Stimulated activated CD4-positive, alpha-beta T cell treated with anti-CD3 and anti-CD28 coated beads, Interleukin-15, amount 100 ng/mL, for 24 hours (primary cell): ENCODE measurements around the gene ADRA1B.

Source experiments
- DNase-seq: peaks from one replicate; pipeline ENCODE4 v3.0.0-alpha.2; 2020

The ADRA1B gene

GRCh38 chr5:159915904-159916840, at the start of gene ADRA1B:
TSS of gene ADRA1B (plus strand) at chr5:159916482. CDS start at chr5:159916906, 424 bp downstream.
- DNase-seq: peak; percentile 71

GRCh38 chr5:159873680-159874079, 42.6 kb upstream of the ADRA1B start:
- no peak for DNase-seq

- no peak for DNase-seq
These were observed 42.0 kb upstream of the ADRA1B start for GRCh38 chr5:159874263-159874662.

GRCh38 chr5:159877016-159877415, 39.3 kb upstream of the ADRA1B start:
- DNase-seq: no peak

- no peak for DNase-seq
These were observed 38.3 kb upstream of the ADRA1B start for GRCh38 chr5:159877894-159878448.

GRCh38 chr5:159878988-159879471, 37.3 kb upstream of the ADRA1B start:
- no peak for DNase-seq

- no peak for DNase-seq
These were observed 35.6 kb upstream of the ADRA1B start for GRCh38 chr5:159880676-159881075.

GRCh38 chr5:159881967-159882366, 34.3 kb upstream of the ADRA1B start:
- no peak for DNase-seq

GRCh38 chr5:159883522-159883950, 32.7 kb upstream of the ADRA1B start:
- DNase-seq: no peak

GRCh38 chr5:159884917-159885620, 31.2 kb upstream of the ADRA1B start:
- DNase-seq: no peak

GRCh38 chr5:159886296-159886695, 30.0 kb upstream of the ADRA1B start:
- no peak for DNase-seq

GRCh38 chr5:159887050-159887449, 29.2 kb upstream of the ADRA1B start:
- no peak for DNase-seq

GRCh38 chr5:159888860-159889259, 27.4 kb upstream of the ADRA1B start:
- DNase-seq: no peak

GRCh38 chr5:159890141-159890540, 26.1 kb upstream of the ADRA1B start:
- DNase-seq: no peak

GRCh38 chr5:159891371-159891770, 24.9 kb upstream of the ADRA1B start:
- DNase-seq: no peak

GRCh38 chr5:159893040-159893695, 23.1 kb upstream of the ADRA1B start:
- DNase-seq: no peak

- no peak for DNase-seq
These were observed 22.0 kb upstream of the ADRA1B start for GRCh38 chr5:159894149-159894720.

GRCh38 chr5:159897786-159898393, 18.4 kb upstream of the ADRA1B start:
- no peak for DNase-seq

- no peak for DNase-seq
These were observed 16.9 kb upstream of the ADRA1B start for GRCh38 chr5:159899067-159900049.

- DNase-seq: no peak
These were observed 15.0 kb upstream of the ADRA1B start for GRCh38 chr5:159901308-159901707.

- no peak for DNase-seq
These were observed 14.5 kb upstream of the ADRA1B start for GRCh38 chr5:159901772-159902171.
